Ascending aorta (tissue), 2 donors: ENCODE measurements around the gene DNASE2B. TPM values are rescaled to one million over a fixed set of nuclear protein-coding genes. Genes with fewer than 3 reads are reported as not detected.
A peak's percentile ranks its signal among the peaks of the same experiment; 100 is the strongest.

ENCODE experiments used
- DNase-seq, 2 donors: peaks; one replicate each; pipeline ENCODE4 v3.0.0-alpha.2; 2019; ENCODE audit warnings: low spot score in 2 of 2
- H3K27ac ChIP-seq, 2 donors: fragments of 200-600 bp; sonication (generic); one replicate each; pipeline ENCODE4 v1.5.1; 2016 to 2017; ENCODE audit warnings: mild to moderate bottlenecking in 1 of 2
- H3K27me3 ChIP-seq: fragments of 200-600 bp; sonication (generic); one replicate; pipeline ENCODE4 v1.5.1; 2017
- H3K36me3 ChIP-seq, 2 donors: fragments of 200-600 bp; sonication (generic); one replicate each; pipeline ENCODE4 v1.5.1; 2016
- H3K4me1 ChIP-seq, 2 donors: fragments of 200-600 bp; sonication (generic); one replicate each; pipeline ENCODE4 v1.5.1; 2016 to 2017; ENCODE audit warnings: mild to moderate bottlenecking in 1 of 2
- H3K4me3 ChIP-seq, 2 donors: fragments of 200-600 bp; sonication (generic); one replicate each; pipeline ENCODE4 v1.5.1; 2016 to 2017; ENCODE audit warnings: mild to moderate bottlenecking in 1 of 2
- H3K9me3 ChIP-seq, 2 donors: fragments of 200-600 bp; sonication (generic); one replicate each; pipeline ENCODE4 v1.5.1; 2016
- CTCF ChIP-seq, 3 experiments: fragments of 200-600 bp in 2 of 3; fragments of 450-650 bp in 1 of 3; sonication (generic) in 2 of 3; IDR thresholded peaks; one replicate each; pipeline ENCODE4 v1.5.1; 2016 to 2019; ENCODE audit warnings: antibody characterized with exemption in 3 of 3, mild to moderate bottlenecking in 1 of 3, moderate library complexity in 1 of 3
- intact Hi-C: fragments of 100-400 bp; cut with DNase I; formaldehyde crosslinking; loops from one replicate; pipeline ENCODE4 v1.15.1; 2023
- total RNA-seq: library from RNA; depleted of rRNA; stranded (reverse); fragments of >200 nt; gene quantifications from one replicate; pipeline ENCODE4 v1.1.0, GENCODE V29; 2016

DNASE2B gene
- total RNA-seq, 1 donor from 2014 or later, result not detected

GRCh38 chr1:84385347-84385746, 12.9 kb upstream of the DNASE2B start:
- no peak for DNase-seq
- Histone ChIP-seq H3K4me3 (no peak overlapping the region), H3K27me3 (no peaks in the 10 kb centered on the region), H3K36me3 (no peaks in the 10 kb centered on the region), H3K4me1 (no peaks in the 10 kb centered on the region), H3K9me3 (no peaks in the 10 kb centered on the region), H3K27ac (no peak overlapping the region)
- no peak for TF ChIP-seq CTCF (IDR thresholded peaks at IDR 0.05)
- intact Hi-C loops, result no loop called here

- H3K4me1 ChIP-seq, result no peaks in the 10 kb centered on the region
- intact Hi-C loops, result no loop called here
Observed at GRCh38 chr1:84386716-84387479, 11.4 kb upstream of the DNASE2B start.

GRCh38 chr1:84387480-84388163, 10.7 kb upstream of the DNASE2B start:
- intact Hi-C loops, result no loop called here
- no peak for DNase-seq
- Histone ChIP-seq H3K9me3 (no peaks in the 10 kb centered on the region), H3K27ac (no peak overlapping the region), H3K4me1 (no peaks in the 10 kb centered on the region), H3K27me3 (no peaks in the 10 kb centered on the region), H3K4me3 (no peak overlapping the region), H3K36me3 (no peaks in the 10 kb centered on the region)
- peak in 1 of 3 experiments; percentile 17 for TF ChIP-seq CTCF (IDR thresholded peaks at IDR 0.05)

More at GRCh38 chr1:84386716-84387479, 11.4 kb upstream of the DNASE2B start:
- no peaks in the 10 kb centered on the region for H3K9me3 ChIP-seq
- H3K36me3 ChIP-seq, result no peaks in the 10 kb centered on the region
- no peak overlapping the region for H3K27ac ChIP-seq
- H3K27me3 ChIP-seq, result no peaks in the 10 kb centered on the region
- DNase-seq, result no peak
- no peak overlapping the region for H3K4me3 ChIP-seq
- TF ChIP-seq CTCF (IDR thresholded peaks at IDR 0.05), result no peak

- intact Hi-C loops, result no loop called here
- no peak overlapping the region for H3K27ac ChIP-seq
- no peak for TF ChIP-seq CTCF (IDR thresholded peaks at IDR 0.05)
- H3K9me3 ChIP-seq, result no peaks in the 10 kb centered on the region
- H3K4me1 ChIP-seq, result no peaks in the 10 kb centered on the region
- no peak for DNase-seq
- H3K36me3 ChIP-seq, result no peaks in the 10 kb centered on the region
- no peak overlapping the region for H3K4me3 ChIP-seq
- no peaks in the 10 kb centered on the region for H3K27me3 ChIP-seq
Observed at GRCh38 chr1:84390226-84390625, 8.1 kb upstream of the DNASE2B start.

- Histone ChIP-seq H3K27me3 (no peaks in the 10 kb centered on the region), H3K4me3 (no peak overlapping the region), H3K4me1 (no peaks in the 10 kb centered on the region), H3K36me3 (no peaks in the 10 kb centered on the region), H3K9me3 (no peaks in the 10 kb centered on the region), H3K27ac (no peak overlapping the region)
- intact Hi-C loops, result no loop called here
- no peak for TF ChIP-seq CTCF (IDR thresholded peaks at IDR 0.05)
- no peak for DNase-seq
Observed at GRCh38 chr1:84401156-84401555, 2.9 kb downstream of the DNASE2B start.
